IMR-90 (cell line): Measurements from ENCODE around the gene CXCL8. TPM values are rescaled to one million over a fixed set of nuclear protein-coding genes. Genes with fewer than 3 reads are reported as not detected.

Experiments
- ATAC-seq: fragments of 200-7000 bp; cut with Tn5 transposase; 2 replicates; pipeline ENCODE4 v1.9.1; 2020; ENCODE audit warnings: low read depth, mild to moderate bottlenecking, moderate library complexity
- BruUV-seq: library from RNA; stranded (reverse); fragments of 400-500 nt; replicated peaks from 2 replicates; lab custom pipeline; 2021; lab: Mats Ljungman, UMichigan
- CTCF ChIA-PET: fragments of 300-600 bp; formaldehyde crosslinking; extraction: SDS; loops from one replicate; lab custom pipeline; 2021; ENCODE audit warnings: antibody characterized with exemption; lab: Yijun Ruan, JAX
- POLR2A ChIA-PET: fragments of 300-600 bp; sonication (Branson Sonifier 250); formaldehyde crosslinking; loops from one replicate; lab custom pipeline; 2022; ENCODE audit warnings: antibody characterized with exemption; ENCODE audit not compliant: unreplicated experiment; lab: Charles Lee
- DNase-seq: peaks from one replicate; pipeline ENCODE4 v3.0.0; 2013
- H2AFZ ChIP-seq: replicated peaks from 2 replicates; pipeline ENCODE3; 2013; ENCODE audit warnings: low read length, mild to moderate bottlenecking; ENCODE audit not compliant: poor library complexity
- H2AK5ac ChIP-seq: 2 replicates; pipeline ENCODE4 v1.6.1; 2013; ENCODE audit warnings: low read depth, low read length, inconsistent platforms
- H2AK9ac ChIP-seq: replicated peaks from 2 replicates; pipeline ENCODE3; 2013; ENCODE audit warnings: mild to moderate bottlenecking, low read depth, low read length, moderate library complexity; ENCODE audit not compliant: poor library complexity
- H2BK120ac ChIP-seq: 2 replicates; pipeline ENCODE4 v1.6.1; 2013; ENCODE audit warnings: low read depth, low read length, inconsistent platforms
- H2BK15ac ChIP-seq: 3 replicates; pipeline ENCODE4 v1.6.1; 2013; ENCODE audit warnings: low read depth, low read length, inconsistent platforms
- H2BK20ac ChIP-seq: 2 replicates; pipeline ENCODE4 v1.6.1; 2013; ENCODE audit warnings: low read depth, mild to moderate bottlenecking, inconsistent platforms, low read length, moderate library complexity
- H2BK5ac ChIP-seq: 2 replicates; pipeline ENCODE4 v1.6.1; 2013; ENCODE audit warnings: mild to moderate bottlenecking, low read depth, low read length, inconsistent platforms; ENCODE audit not compliant: poor library complexity, severe bottlenecking
- H3K14ac ChIP-seq: replicated peaks from 2 replicates; pipeline ENCODE4 v1.6.1; 2013; ENCODE audit warnings: low read depth, low read length, inconsistent platforms
- H3K18ac ChIP-seq: 2 replicates; pipeline ENCODE4 v1.6.1; 2013; ENCODE audit warnings: low read depth, low read length, control low read depth
- H3K23ac ChIP-seq: 2 replicates; pipeline ENCODE4 v1.6.1; 2013; ENCODE audit warnings: low read depth, low read length, inconsistent platforms
- H3K27ac ChIP-seq: 2 replicates; pipeline ENCODE4 v1.5.1; 2013; ENCODE audit warnings: mild to moderate bottlenecking, control low read depth, low read length; ENCODE audit not compliant: insufficient read depth
- H3K27me3 ChIP-seq: 2 replicates; pipeline ENCODE4 v1.6.1; 2013; ENCODE audit warnings: low read length; ENCODE audit not compliant: control insufficient read depth, insufficient read depth
- H3K36me3 ChIP-seq: 2 replicates; pipeline ENCODE4 v1.6.1; 2013; ENCODE audit warnings: low read length, mixed read lengths; ENCODE audit not compliant: control insufficient read depth, insufficient read depth
- H3K4ac ChIP-seq: 2 replicates; pipeline ENCODE4 v1.6.1; 2013; ENCODE audit warnings: low read depth, low read length, inconsistent platforms
- H3K4me1 ChIP-seq: 2 replicates; pipeline ENCODE4 v1.6.1; 2013; ENCODE audit warnings: low read length, mixed read lengths; ENCODE audit not compliant: control insufficient read depth, insufficient read depth
- H3K4me2 ChIP-seq: 2 replicates; pipeline ENCODE4 v1.6.1; 2013; ENCODE audit warnings: low read depth, mild to moderate bottlenecking, control low read depth, low read length, moderate library complexity
- H3K4me3 ChIP-seq: 2 replicates; pipeline ENCODE4 v1.5.1; 2013; ENCODE audit warnings: low read depth, mild to moderate bottlenecking, control low read depth, low read length, moderate library complexity; ENCODE audit not compliant: insufficient read depth
- H3K56ac ChIP-seq: 2 replicates; pipeline ENCODE4 v1.6.1; 2013; ENCODE audit warnings: low read length, inconsistent platforms; ENCODE audit not compliant: insufficient read depth; ENCODE audit errors: extremely low read depth
- H3K79me1 ChIP-seq, 2 experiments: 2 replicates each; pipeline ENCODE4 v1.6.1; 2013; ENCODE audit warnings: low read length in 2 of 2, inconsistent platforms in 1 of 2, low read depth in 1 of 2
- H3K9ac ChIP-seq: 2 replicates; pipeline ENCODE4 v1.6.1; 2013; ENCODE audit warnings: low read depth, low read length, control low read depth
- H3K9me1 ChIP-seq: 2 replicates; pipeline ENCODE4 v1.6.1; 2013; ENCODE audit warnings: low read length, inconsistent platforms; ENCODE audit not compliant: insufficient read depth
- H3K9me3 ChIP-seq: 2 replicates; pipeline ENCODE4 v1.6.1; 2013; ENCODE audit warnings: low read length; ENCODE audit not compliant: control insufficient read depth, insufficient read depth
- H4K20me1 ChIP-seq: 2 replicates; pipeline ENCODE4 v1.6.1; 2013; ENCODE audit warnings: low read length, inconsistent platforms; ENCODE audit not compliant: insufficient read depth
- H4K5ac ChIP-seq: 2 replicates; pipeline ENCODE4 v1.6.1; 2013; ENCODE audit warnings: mild to moderate bottlenecking, low read depth, low read length, control low read depth
- H4K8ac ChIP-seq, 2 experiments: 2 replicates each; pipeline ENCODE4 v1.6.1; 2013; ENCODE audit warnings: low read depth in 2 of 2, low read length in 2 of 2, control low read depth in 1 of 2, inconsistent platforms in 1 of 2
- H4K91ac ChIP-seq: 2 replicates; pipeline ENCODE4 v1.6.1; 2013; ENCODE audit warnings: low read depth, low read length, inconsistent platforms; ENCODE audit not compliant: insufficient read depth
- BHLHE40 ChIP-seq: fragments of 150-350 bp; IDR thresholded peaks from 2 replicates; pipeline ENCODE4 v1.6.1; 2016; ENCODE audit warnings: mild to moderate bottlenecking, low read depth, low read length
- CEBPB ChIP-seq: IDR thresholded peaks from 2 replicates; pipeline ENCODE4 v1.6.1; 2012; ENCODE audit warnings: low read depth, low read length, improper control_type of control experiment
- CHD1 ChIP-seq: IDR thresholded peaks from 2 replicates; pipeline ENCODE4 v1.6.1; 2012; ENCODE audit warnings: low read depth, low read length, improper control_type of control experiment
- CTCF ChIP-seq: conservative IDR thresholded peaks from 2 replicates; pipeline ENCODE4 v1.5.1; 2012; ENCODE audit warnings: mild to moderate bottlenecking, low read depth, low read length, improper control_type of control experiment
- ELK1 ChIP-seq: fragments of 150-350 bp; IDR thresholded peaks from 2 replicates; pipeline ENCODE4 v1.6.1; 2016; ENCODE audit warnings: low read depth, mild to moderate bottlenecking, low read length, moderate library complexity, borderline replicate concordance
- FOS ChIP-seq: fragments of 150-350 bp; IDR thresholded peaks from 2 replicates; pipeline ENCODE4 v1.6.1; 2016; ENCODE audit warnings: low read depth, low read length
- MAFK ChIP-seq: IDR thresholded peaks from 2 replicates; pipeline ENCODE4 v1.6.1; 2012; ENCODE audit warnings: low read depth, low read length, improper control_type of control experiment
- MAZ ChIP-seq: IDR thresholded peaks from 2 replicates; pipeline ENCODE4 v1.6.1; 2012; ENCODE audit warnings: low read depth, mild to moderate bottlenecking, low read length, improper control_type of control experiment, moderate library complexity, borderline replicate concordance
- MXI1 ChIP-seq: IDR thresholded peaks from 2 replicates; pipeline ENCODE4 v1.6.1; 2012; ENCODE audit warnings: low read depth, mild to moderate bottlenecking, low read length, moderate library complexity, borderline replicate concordance
- NFE2L2 ChIP-seq: fragments of 150-350 bp; IDR thresholded peaks from 2 replicates; pipeline ENCODE4 v1.6.1; 2016; ENCODE audit warnings: low read depth, mild to moderate bottlenecking, low read length
- POLR2A ChIP-seq: IDR thresholded peaks from 2 replicates; pipeline ENCODE4 v1.6.1; 2012; ENCODE audit warnings: mild to moderate bottlenecking, low read depth, low read length
- RAD21 ChIP-seq: IDR thresholded peaks from 2 replicates; pipeline ENCODE4 v1.6.1; 2012; ENCODE audit warnings: low read length, improper control_type of control experiment
- RCOR1 ChIP-seq: IDR thresholded peaks from 2 replicates; pipeline ENCODE4 v1.6.1; 2012; ENCODE audit warnings: mild to moderate bottlenecking, low read length, improper control_type of control experiment; ENCODE audit not compliant: insufficient replicate concordance
- RFX5 ChIP-seq: IDR thresholded peaks from 2 replicates; pipeline ENCODE4 v1.8.0; 2012; ENCODE audit warnings: low read depth, mild to moderate bottlenecking, low read length, moderate library complexity
- SMC3 ChIP-seq: fragments of 150-350 bp; IDR thresholded peaks from 2 replicates; pipeline ENCODE4 v1.6.1; 2016; ENCODE audit warnings: low read depth, mild to moderate bottlenecking, antibody characterized with exemption, low read length, moderate library complexity
- USF2 ChIP-seq: fragments of 150-350 bp; IDR thresholded peaks from 2 replicates; pipeline ENCODE4 v1.6.1; 2017; ENCODE audit warnings: mild to moderate bottlenecking, antibody characterized with exemption, low read length, low read depth
- WGBS, 2 experiments: methylation state at CpG; one replicate each; pipeline versions ENCODE4 v1.1.5 to v1.1.7; 2013; ENCODE audit warnings: missing lambda C conversion rate in 2 of 2; ENCODE audit not compliant: insufficient read length in 1 of 2; ENCODE audit errors: extremely low coverage in 2 of 2; 5-methylcytosine and 5-hydroxymethylcytosine counted together
- dilution Hi-C: fragments of 300-500 bp; cut with HindIII; formaldehyde crosslinking; loops from one replicate; pipeline ENCODE4 v1.14.3; 2018; ENCODE audit warnings: low sequenced_read_pairs; ENCODE audit not compliant: unreplicated experiment
- in situ Hi-C: fragments of 300-500 bp; cut with MboI; formaldehyde crosslinking; loops from 3 replicates; pipeline ENCODE4 v1.14.3; 2019; ENCODE audit warnings: low sequenced_read_pairs, inconsistent platforms, mixed read lengths
- intact Hi-C: fragments of 100-400 bp; cut with micrococcal nuclease; formaldehyde crosslinking; loops from 2 replicates; pipeline ENCODE4 v1.10.0; 2022
- polyA plus RNA-seq, 3 experiments: library from polyadenylated mRNA; depleted of rRNA; stranded (reverse); fragments of >200 nt; gene quantifications; 2 replicates each; pipeline ENCODE4 v1.2.3, GENCODE V29; 2012; ENCODE audit warnings: low replicate concordance in 1 of 3
- total RNA-seq: library from RNA; depleted of rRNA; stranded (reverse); fragments of >200 nt; gene quantifications from 2 replicates; pipeline ENCODE4 v1.2.3, GENCODE V29; 2012

The CXCL8 gene
- total and polyA plus RNA-seq, 2 of the 4 experiments (the other 2 are of a cell fraction): 2.2 to 2.7 TPM

- H4K20me1 ChIP-seq: no peaks in the 10 kb centered on the region
- no peak overlapping the region for H2AK9ac ChIP-seq
- H3K9me3 ChIP-seq: no peaks in the 10 kb centered on the region
- no peak overlapping the region for H3K9ac ChIP-seq
- WGBS, 2 experiments: no CpG with 5 or more reads among the region's 1 CpG
- no peak overlapping the region for H4K5ac ChIP-seq
- TF ChIP-seq RAD21 (no peak), CHD1 (no peak), USF2 (no peak), CTCF (no peak), POLR2A (no peak), RFX5 (no peak), ELK1 (no peak), BHLHE40 (no peak), MXI1 (no peak), MAFK (no peak), NFE2L2 (no peak), CEBPB (no peak), FOS (no peak), SMC3 (no peak), MAZ (no peak), RCOR1 (no peak)
- H3K56ac ChIP-seq: no peak overlapping the region
- H3K23ac ChIP-seq: no peak overlapping the region
- no peaks in the 10 kb centered on the region for H3K79me1 ChIP-seq
- no peak overlapping the region for H3K14ac ChIP-seq
- in situ Hi-C loops: no loop called here
- H3K18ac ChIP-seq: no peak overlapping the region
- BruUV-seq: no TSS peak
- no peak overlapping the region for H2BK5ac ChIP-seq
- no peak overlapping the region for H3K4ac ChIP-seq
- ATAC-seq: no peak
- ChIA-PET CTCF (no interaction called here), POLR2A (no interaction called here)
- no peak overlapping the region for H3K4me2 ChIP-seq
- no peak overlapping the region for H4K8ac ChIP-seq
- H3K27ac ChIP-seq: no peak overlapping the region
- H2BK15ac ChIP-seq: no peak overlapping the region
- no peak overlapping the region for H2BK20ac ChIP-seq
- peaks cover 9% of the 10 kb centered on the region for H3K27me3 ChIP-seq
- H3K36me3 ChIP-seq: no peaks in the 10 kb centered on the region
- no peak overlapping the region for H2AK5ac ChIP-seq
- no peak overlapping the region for H2BK120ac ChIP-seq
- dilution Hi-C loops: no loop called here
- peaks cover 2% of the 10 kb centered on the region; the same call in 1 of the 2 replicates for H3K4me1 ChIP-seq
- no peak overlapping the region for H4K91ac ChIP-seq
- no peak overlapping the region for H3K4me3 ChIP-seq
- intact Hi-C loops: no loop called here
- H2AFZ ChIP-seq: no peak overlapping the region
- no peak for DNase-seq
- H3K9me1 ChIP-seq: no peaks in the 10 kb centered on the region
Observed at GRCh38 chr4:73772363-73772762, 32.0 kb downstream of the CXCL8 start.
